HUES48 (cell line): ENCODE results near the gene KDM2A.

Experiments
- H3K27ac ChIP-seq: one replicate; pipeline ENCODE4 v1.7.0; 2013; ENCODE audit warnings: low read depth, low read length, inconsistent platforms
- H3K27me3 ChIP-seq: 2 replicates; pipeline ENCODE4 v1.6.1; 2013; ENCODE audit warnings: mild to moderate bottlenecking, low read length; ENCODE audit not compliant: control insufficient read depth, insufficient read depth
- H3K36me3 ChIP-seq: 2 replicates; pipeline ENCODE4 v1.6.1; 2013; ENCODE audit warnings: low read length; ENCODE audit not compliant: control insufficient read depth, insufficient read depth
- H3K4me1 ChIP-seq: 2 replicates; pipeline ENCODE4 v1.6.1; 2013; ENCODE audit warnings: mild to moderate bottlenecking, low read length; ENCODE audit not compliant: control insufficient read depth, insufficient read depth
- H3K4me3 ChIP-seq: 2 replicates; pipeline ENCODE4 v1.5.1; 2013; ENCODE audit warnings: mild to moderate bottlenecking, low read depth, low read length
- H3K9ac ChIP-seq: 2 replicates; pipeline ENCODE4 v1.6.1; 2013; ENCODE audit warnings: mild to moderate bottlenecking, low read depth, low read length, moderate library complexity
- H3K9me3 ChIP-seq: 2 replicates; pipeline ENCODE4 v1.6.1; 2013; ENCODE audit warnings: low read length; ENCODE audit not compliant: control insufficient read depth, insufficient read depth

The KDM2A gene

GRCh38 chr11:67095214-67095507, 23.9 kb upstream of the KDM2A start:
- Histone ChIP-seq H3K27me3 (no peaks in the 10 kb centered on the region), H3K9ac (no peak overlapping the region), H3K36me3 (no peaks in the 10 kb centered on the region), H3K4me3 (no peak overlapping the region), H3K9me3 (no peaks in the 10 kb centered on the region), H3K4me1 (no peaks in the 10 kb centered on the region), H3K27ac (no peak overlapping the region)

- Histone ChIP-seq H3K27ac (no peak overlapping the region), H3K4me3 (no peak overlapping the region), H3K9me3 (no peaks in the 10 kb centered on the region), H3K36me3 (no peaks in the 10 kb centered on the region), H3K4me1 (no peaks in the 10 kb centered on the region), H3K27me3 (no peaks in the 10 kb centered on the region), H3K9ac (no peak overlapping the region)
Observed at GRCh38 chr11:67098799-67099429, 20.1 kb upstream of the KDM2A start.

GRCh38 chr11:67099831-67100324, 19.2 kb upstream of the KDM2A start:
- H3K9me3 ChIP-seq, result no peaks in the 10 kb centered on the region
- H3K9ac ChIP-seq, result no peak overlapping the region
- H3K4me1 ChIP-seq, result no peaks in the 10 kb centered on the region
- H3K27ac ChIP-seq, result no peak overlapping the region
- H3K36me3 ChIP-seq, result no peaks in the 10 kb centered on the region
- H3K4me3 ChIP-seq, result no peak overlapping the region
- H3K27me3 ChIP-seq, result no peaks in the 10 kb centered on the region

GRCh38 chr11:67102664-67103063, 16.4 kb upstream of the KDM2A start:
- Histone ChIP-seq H3K27me3 (no peaks in the 10 kb centered on the region), H3K27ac (no peak overlapping the region), H3K36me3 (no peaks in the 10 kb centered on the region), H3K9ac (no peak overlapping the region), H3K4me3 (no peak overlapping the region), H3K9me3 (no peaks in the 10 kb centered on the region), H3K4me1 (no peaks in the 10 kb centered on the region)

- Histone ChIP-seq H3K9me3 (no peaks in the 10 kb centered on the region), H3K4me3 (no peak overlapping the region), H3K27ac (no peak overlapping the region), H3K27me3 (no peaks in the 10 kb centered on the region), H3K4me1 (no peaks in the 10 kb centered on the region), H3K9ac (no peak overlapping the region), H3K36me3 (no peaks in the 10 kb centered on the region)
Observed at GRCh38 chr11:67105964-67106363, 13.1 kb upstream of the KDM2A start.

- Histone ChIP-seq H3K9ac (no peak overlapping the region), H3K36me3 (no peaks in the 10 kb centered on the region)
Observed at GRCh38 chr11:67111261-67111660, 7.8 kb upstream of the KDM2A start.

GRCh38 chr11:67113231-67113721, 5.8 kb upstream of the KDM2A start:
- peaks cover 17% of the 10 kb centered on the region for H3K4me1 ChIP-seq
- H3K27me3 ChIP-seq, result peaks cover 6% of the 10 kb centered on the region; the same call in 1 of the 2 replicates
- no peaks in the 10 kb centered on the region for H3K9me3 ChIP-seq
- H3K4me3 ChIP-seq, result no peak overlapping the region
- no peak overlapping the region for H3K9ac ChIP-seq
- H3K27ac ChIP-seq, result no peak overlapping the region
- H3K36me3 ChIP-seq, result no peaks in the 10 kb centered on the region

More at GRCh38 chr11:67111261-67111660, 7.8 kb upstream of the KDM2A start:
- no peak overlapping the region for H3K4me3 ChIP-seq
- no peaks in the 10 kb centered on the region for H3K9me3 ChIP-seq
- 0 out of 2 replicates have a peak, but pooled peaks cover 5% of the 10 kb centered on the region for H3K4me1 ChIP-seq
- H3K27me3 ChIP-seq, result no peaks in the 10 kb centered on the region
- no peak overlapping the region for H3K27ac ChIP-seq

GRCh38 chr11:67114275-67114896, 4.7 kb upstream of the KDM2A start:
- no peak overlapping the region for H3K9ac ChIP-seq
- no peak overlapping the region for H3K4me3 ChIP-seq
- H3K4me1 ChIP-seq, result peaks cover 17% of the 10 kb centered on the region
- H3K27me3 ChIP-seq, result peaks cover 6% of the 10 kb centered on the region; the same call in 1 of the 2 replicates
- no peak overlapping the region for H3K27ac ChIP-seq
- no peaks in the 10 kb centered on the region for H3K36me3 ChIP-seq
- no peaks in the 10 kb centered on the region for H3K9me3 ChIP-seq

GRCh38 chr11:67116758-67117105, 2.3 kb upstream of the KDM2A start:
- Histone ChIP-seq H3K4me1 (peaks cover 17% of the 10 kb centered on the region), H3K27me3 (peaks cover 6% of the 10 kb centered on the region; the same call in 1 of the 2 replicates), H3K4me3 (no peak overlapping the region), H3K27ac (no peak overlapping the region), H3K9me3 (no peaks in the 10 kb centered on the region), H3K36me3 (no peaks in the 10 kb centered on the region), H3K9ac (no peak overlapping the region)

- H3K4me3 ChIP-seq, result peak overlapping the region; percentile 79
- peaks cover 3% of the 10 kb centered on the region; the same call in 1 of the 2 replicates for H3K36me3 ChIP-seq
- H3K4me1 ChIP-seq, result peaks cover 17% of the 10 kb centered on the region
- no peaks in the 10 kb centered on the region for H3K9me3 ChIP-seq
- H3K27ac ChIP-seq, result no peak overlapping the region
- H3K27me3 ChIP-seq, result peaks cover 6% of the 10 kb centered on the region; the same call in 1 of the 2 replicates
- H3K9ac ChIP-seq, result no peak overlapping the region
Observed at GRCh38 chr11:67117176-67117575, 1.9 kb upstream of the KDM2A start.

GRCh38 chr11:67117672-67118180, 1.3 kb upstream of the KDM2A start:
- H3K27ac ChIP-seq, result peak overlapping the region; percentile 94
- peaks cover 5% of the 10 kb centered on the region; the same call in 1 of the 2 replicates for H3K36me3 ChIP-seq
- peaks cover 17% of the 10 kb centered on the region for H3K4me1 ChIP-seq
- peak overlapping the region; percentile 93; the same call in 1 of the 2 replicates for H3K9ac ChIP-seq
- H3K4me3 ChIP-seq, result peak overlapping the region; percentile 79
- peaks cover 6% of the 10 kb centered on the region; the same call in 1 of the 2 replicates for H3K27me3 ChIP-seq
- H3K9me3 ChIP-seq, result no peaks in the 10 kb centered on the region
